ENCODE results near the gene NLGN4X. TPM values are rescaled to one million over a fixed set of nuclear protein-coding genes. Genes with fewer than 3 reads are reported as not detected.

The NLGN4X gene
- total RNA-seq, 1 experiment from 2014 or later: 183 TPM

DNA sequence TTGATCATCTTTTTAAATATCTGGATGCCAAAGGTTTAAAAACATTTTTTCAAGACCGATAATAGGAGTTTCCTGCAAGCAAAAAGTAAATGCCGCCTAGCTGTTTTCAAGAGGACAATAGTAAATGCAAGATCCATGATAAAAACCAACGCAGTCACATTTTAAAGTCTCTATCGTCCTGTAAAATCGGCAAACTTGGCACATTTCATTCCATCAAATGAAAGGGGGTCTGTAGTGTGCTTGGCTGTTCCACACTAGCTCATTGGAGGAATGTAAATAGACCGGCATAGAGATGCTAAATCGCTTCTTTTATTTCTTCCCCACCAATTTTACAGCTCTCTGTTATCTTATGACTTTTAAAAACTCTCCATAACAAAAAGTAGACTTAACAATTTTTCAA is 202.2 kb downstream of the NLGN4X start:
- Histone ChIP-seq H2AFZ (ENCODE audit: low read length) (no peak overlapping the region), H4K20me1 (ENCODE audit: insufficient read depth, low read depth, low read length) (0 out of 2 replicates have a peak, but pooled peaks cover 3% of the 10 kb centered on the region), H3K4me2 (ENCODE audit: low read depth, low read length, poor library complexity, severe bottlenecking) (no peak overlapping the region), H3K27ac (ENCODE audit: low read length) (no peak overlapping the region), H3K79me2 (ENCODE audit: low read length) (peaks cover 96% of the 10 kb centered on the region), H3K9me2 (replicated peaks; ENCODE audit: insufficient read depth, low read length) (no peaks in the 10 kb centered on the region), H3K9me3 (ENCODE audit: low read length) (no peaks in the 10 kb centered on the region), H3K9ac (ENCODE audit: low read length) (no peak overlapping the region), H3K4me3 (ENCODE audit: low read length) (no peak overlapping the region), H3K4me1 (ENCODE audit: low read length) (peaks cover 72% of the 10 kb centered on the region), H3K36me3 (ENCODE audit: insufficient read depth, low read length) (peaks cover 60% of the 10 kb centered on the region), H3K27me3 (ENCODE audit: low read length) (no peaks in the 10 kb centered on the region)
- no peak for DNase-seq

GRCh38 chrX:6024204-6024603 is 204.5 kb downstream of the NLGN4X start:
- Histone ChIP-seq H3K4me3 (ENCODE audit: low read length) (no peak overlapping the region), H3K4me1 (ENCODE audit: low read length) (peaks cover 72% of the 10 kb centered on the region), H3K9me2 (replicated peaks; ENCODE audit: insufficient read depth, low read length) (no peaks in the 10 kb centered on the region), H2AFZ (ENCODE audit: low read length) (no peak overlapping the region), H3K9ac (ENCODE audit: low read length) (no peak overlapping the region), H4K20me1 (ENCODE audit: insufficient read depth, low read depth, low read length) (0 out of 2 replicates have a peak, but pooled peaks cover 3% of the 10 kb centered on the region), H3K27me3 (ENCODE audit: low read length) (no peaks in the 10 kb centered on the region), H3K9me3 (ENCODE audit: low read length) (no peaks in the 10 kb centered on the region), H3K4me2 (ENCODE audit: low read depth, low read length, poor library complexity, severe bottlenecking) (no peak overlapping the region), H3K27ac (ENCODE audit: low read length) (no peak overlapping the region), H3K79me2 (ENCODE audit: low read length) (peaks cover 97% of the 10 kb centered on the region), H3K36me3 (ENCODE audit: insufficient read depth, low read length) (peaks cover 63% of the 10 kb centered on the region)
- no peak for DNase-seq

DNA sequence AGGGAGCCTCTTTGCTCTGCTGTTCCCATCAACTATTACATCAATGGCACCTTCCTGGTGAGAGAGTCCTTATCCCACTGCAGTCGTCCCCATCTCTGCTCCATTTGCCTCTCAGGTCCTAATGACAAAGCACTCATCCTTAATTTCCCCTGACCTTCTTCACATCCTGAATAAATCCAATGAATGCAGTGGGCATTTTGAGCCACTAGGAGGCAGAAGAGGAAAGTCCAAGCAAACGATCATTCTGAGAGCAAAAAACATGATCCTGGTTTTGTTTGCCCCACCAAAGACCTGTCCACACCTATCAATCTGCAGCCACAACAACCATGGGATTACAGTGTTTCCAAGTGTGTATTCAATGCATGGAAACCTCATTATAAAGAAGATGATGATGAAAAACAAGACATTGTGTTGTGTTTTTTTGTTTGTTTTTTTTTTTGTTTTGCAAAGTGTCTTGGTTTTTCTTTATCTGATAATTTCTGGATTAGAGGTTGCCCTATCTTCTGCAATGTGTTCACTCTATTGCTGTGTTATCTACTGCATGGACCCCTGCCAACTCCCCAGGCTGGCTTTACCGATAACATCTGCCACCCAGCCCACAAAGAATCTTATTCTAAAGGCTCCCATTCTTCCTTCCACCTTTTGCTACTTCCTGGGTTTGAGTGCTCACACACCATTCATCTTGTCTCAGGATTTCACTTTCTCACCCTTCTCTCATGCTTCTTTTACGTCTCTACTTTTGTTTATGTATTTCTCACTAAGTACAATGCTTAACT is 207.2 kb downstream of the NLGN4X start:
- DNase-seq: peak; percentile 83

DNA sequence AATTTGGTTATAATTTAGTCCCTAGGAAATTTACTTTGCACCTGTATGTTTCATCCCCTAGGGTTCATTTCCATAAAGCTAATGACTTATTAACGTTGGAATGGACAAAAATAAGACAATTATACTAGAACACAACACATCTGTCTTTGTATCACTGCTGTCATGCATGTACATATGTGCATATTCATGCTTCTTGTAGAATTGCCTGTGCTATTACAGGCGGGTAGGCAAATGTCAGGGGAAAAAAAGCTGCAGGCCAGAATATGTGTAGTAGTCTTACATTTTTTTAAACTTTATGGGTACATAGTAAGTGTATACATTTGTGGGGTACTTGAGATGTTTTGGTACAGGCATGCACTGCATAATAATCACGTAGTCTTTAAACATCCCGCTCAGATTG is 209.6 kb downstream of the NLGN4X start:
- Histone ChIP-seq H3K36me3 (ENCODE audit: insufficient read depth, low read length) (peaks cover 64% of the 10 kb centered on the region), H3K79me2 (ENCODE audit: low read length) (peaks cover 100% of the 10 kb centered on the region), H2AFZ (ENCODE audit: low read length) (no peak overlapping the region), H3K4me1 (ENCODE audit: low read length) (peaks cover 41% of the 10 kb centered on the region), H3K9me3 (ENCODE audit: low read length) (no peaks in the 10 kb centered on the region), H3K27me3 (ENCODE audit: low read length) (no peaks in the 10 kb centered on the region), H3K4me3 (ENCODE audit: low read length) (no peak overlapping the region), H3K9ac (ENCODE audit: low read length) (no peak overlapping the region), H4K20me1 (ENCODE audit: insufficient read depth, low read depth, low read length) (peaks cover 3% of the 10 kb centered on the region; the same call in 1 of the 2 replicates), H3K9me2 (replicated peaks; ENCODE audit: insufficient read depth, low read length) (no peaks in the 10 kb centered on the region), H3K27ac (ENCODE audit: low read length) (no peak overlapping the region), H3K4me2 (ENCODE audit: low read depth, low read length, poor library complexity, severe bottlenecking) (no peak overlapping the region)
- no peak for DNase-seq

More for the DNA sequence above, 207.2 kb downstream of the NLGN4X start:
- Histone ChIP-seq H3K4me3 (ENCODE audit: low read length) (no peak overlapping the region), H3K4me1 (ENCODE audit: low read length) (peaks cover 50% of the 10 kb centered on the region), H3K79me2 (ENCODE audit: low read length) (peaks cover 100% of the 10 kb centered on the region), H3K4me2 (ENCODE audit: low read depth, low read length, poor library complexity, severe bottlenecking) (no peak overlapping the region), H3K9ac (ENCODE audit: low read length) (no peak overlapping the region), H4K20me1 (ENCODE audit: insufficient read depth, low read depth, low read length) (0 out of 2 replicates have a peak, but pooled peaks cover 3% of the 10 kb centered on the region), H3K9me3 (ENCODE audit: low read length) (no peaks in the 10 kb centered on the region), H2AFZ (ENCODE audit: low read length) (no peak overlapping the region), H3K9me2 (replicated peaks; ENCODE audit: insufficient read depth, low read length) (no peaks in the 10 kb centered on the region), H3K27me3 (ENCODE audit: low read length) (no peaks in the 10 kb centered on the region), H3K27ac (ENCODE audit: low read length) (peak overlapping the region; percentile 8; the same call in 1 of the 2 replicates), H3K36me3 (ENCODE audit: insufficient read depth, low read length) (peaks cover 63% of the 10 kb centered on the region)

DNA sequence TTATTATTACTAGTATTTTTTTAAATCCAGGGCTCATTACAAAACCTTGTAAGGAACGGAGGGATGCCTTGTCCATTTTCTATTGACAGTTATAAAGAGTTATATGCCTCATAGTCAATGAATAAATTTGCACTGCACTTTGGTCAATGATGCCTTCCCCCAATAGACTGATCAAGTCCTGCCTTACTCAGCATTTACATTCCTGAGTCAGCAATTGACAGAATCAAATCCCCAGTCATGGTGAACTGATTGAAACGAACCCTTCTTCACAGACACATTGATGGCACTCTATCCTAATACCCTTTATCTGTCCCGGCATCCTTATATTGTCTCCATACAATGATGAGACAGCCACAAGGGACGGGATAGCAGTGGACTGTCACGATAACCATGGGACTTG is 213.2 kb downstream of the NLGN4X start:
- no peak for DNase-seq
- H3K4me2 ChIP-seq (ENCODE audit: low read depth, low read length, poor library complexity, severe bottlenecking): no peak overlapping the region
- H3K4me1 ChIP-seq (ENCODE audit: low read length): peaks cover 45% of the 10 kb centered on the region

DNA sequence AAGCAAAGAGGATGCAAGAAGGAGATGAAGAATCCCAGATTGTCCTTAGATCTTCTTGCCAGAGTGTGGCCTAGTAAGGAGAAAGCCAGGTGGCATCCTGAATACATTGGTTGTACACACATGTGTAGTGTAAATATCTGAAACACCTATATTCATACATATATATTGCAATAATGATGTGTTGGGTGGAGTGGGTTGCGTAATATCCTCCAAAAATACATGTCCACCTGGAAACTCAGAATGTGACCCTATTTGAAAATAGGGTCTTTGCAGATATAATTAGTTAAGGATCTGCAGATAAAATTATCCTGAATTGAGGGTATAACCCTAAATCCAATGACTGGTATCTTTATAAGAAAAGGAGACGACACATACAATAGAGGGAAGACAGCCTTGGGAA is 216.3 kb downstream of the NLGN4X start:
- Histone ChIP-seq H2AFZ (ENCODE audit: low read length) (no peak overlapping the region), H3K9ac (ENCODE audit: low read length) (no peak overlapping the region), H3K9me3 (ENCODE audit: low read length) (no peaks in the 10 kb centered on the region), H3K27ac (ENCODE audit: low read length) (peak overlapping the region; percentile 13; the same call in 1 of the 2 replicates), H3K27me3 (ENCODE audit: low read length) (no peaks in the 10 kb centered on the region), H3K36me3 (ENCODE audit: insufficient read depth, low read length) (peaks cover 35% of the 10 kb centered on the region), H3K4me2 (ENCODE audit: low read depth, low read length, poor library complexity, severe bottlenecking) (no peak overlapping the region), H3K4me1 (ENCODE audit: low read length) (peaks cover 63% of the 10 kb centered on the region), H3K9me2 (replicated peaks; ENCODE audit: insufficient read depth, low read length) (no peaks in the 10 kb centered on the region), H4K20me1 (ENCODE audit: insufficient read depth, low read depth, low read length) (no peaks in the 10 kb centered on the region; the same call in 1 of the 2 replicates), H3K4me3 (ENCODE audit: low read length) (no peak overlapping the region), H3K79me2 (ENCODE audit: low read length) (peaks cover 99% of the 10 kb centered on the region)
- DNase-seq: no peak

More for the DNA sequence above, 213.2 kb downstream of the NLGN4X start:
- Histone ChIP-seq H3K9ac (ENCODE audit: low read length) (no peak overlapping the region), H3K36me3 (ENCODE audit: insufficient read depth, low read length) (peaks cover 57% of the 10 kb centered on the region), H3K27me3 (ENCODE audit: low read length) (no peaks in the 10 kb centered on the region), H3K9me3 (ENCODE audit: low read length) (no peaks in the 10 kb centered on the region), H2AFZ (ENCODE audit: low read length) (no peak overlapping the region), H3K27ac (ENCODE audit: low read length) (no peak overlapping the region), H3K79me2 (ENCODE audit: low read length) (peaks cover 100% of the 10 kb centered on the region), H3K9me2 (replicated peaks; ENCODE audit: insufficient read depth, low read length) (no peaks in the 10 kb centered on the region), H3K4me3 (ENCODE audit: low read length) (no peak overlapping the region), H4K20me1 (ENCODE audit: insufficient read depth, low read depth, low read length) (no peaks in the 10 kb centered on the region; the same call in 1 of the 2 replicates)

DNA sequence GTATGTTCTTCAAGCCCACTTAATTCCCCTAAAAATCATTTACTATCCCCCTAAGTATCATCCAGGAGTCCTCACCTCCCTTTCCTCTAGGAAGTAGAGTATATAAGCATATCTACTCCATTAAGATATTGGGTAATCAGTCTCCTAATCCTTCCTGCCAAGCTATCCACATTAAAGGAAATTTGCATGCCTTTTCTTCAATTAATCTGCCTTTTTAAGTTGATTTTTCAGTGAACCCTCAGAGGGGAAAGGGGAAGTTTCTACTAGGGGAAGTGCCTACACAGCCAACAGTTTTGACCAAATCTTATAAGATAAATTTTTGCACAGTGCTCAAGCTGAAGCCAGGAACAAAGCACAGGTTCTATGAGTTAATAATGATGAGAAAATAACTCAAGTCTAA is 222.8 kb downstream of the NLGN4X start:
- H3K4me1 ChIP-seq (ENCODE audit: low read length): peaks cover 98% of the 10 kb centered on the region
- peak; percentile 72 for DNase-seq
- H3K9ac ChIP-seq (ENCODE audit: low read length): no peak overlapping the region; the same call in 1 of the 2 replicates
- no peaks in the 10 kb centered on the region for H3K27me3 ChIP-seq (ENCODE audit: low read length)
- no peak overlapping the region for H2AFZ ChIP-seq (ENCODE audit: low read length)
- peak overlapping the region; percentile 45 for H3K4me2 ChIP-seq (ENCODE audit: low read depth, low read length, poor library complexity, severe bottlenecking)
- no peaks in the 10 kb centered on the region for H4K20me1 ChIP-seq (ENCODE audit: insufficient read depth, low read depth, low read length)
- peaks cover 98% of the 10 kb centered on the region for H3K79me2 ChIP-seq (ENCODE audit: low read length)
- no peaks in the 10 kb centered on the region for H3K9me3 ChIP-seq (ENCODE audit: low read length)
- peaks cover 29% of the 10 kb centered on the region for H3K36me3 ChIP-seq (ENCODE audit: insufficient read depth, low read length)
- H3K27ac ChIP-seq (ENCODE audit: low read length): peak overlapping the region; percentile 75
- H3K9me2 ChIP-seq (replicated peaks; ENCODE audit: insufficient read depth, low read length): no peaks in the 10 kb centered on the region
- no peak overlapping the region for H3K4me3 ChIP-seq (ENCODE audit: low read length)

DNA sequence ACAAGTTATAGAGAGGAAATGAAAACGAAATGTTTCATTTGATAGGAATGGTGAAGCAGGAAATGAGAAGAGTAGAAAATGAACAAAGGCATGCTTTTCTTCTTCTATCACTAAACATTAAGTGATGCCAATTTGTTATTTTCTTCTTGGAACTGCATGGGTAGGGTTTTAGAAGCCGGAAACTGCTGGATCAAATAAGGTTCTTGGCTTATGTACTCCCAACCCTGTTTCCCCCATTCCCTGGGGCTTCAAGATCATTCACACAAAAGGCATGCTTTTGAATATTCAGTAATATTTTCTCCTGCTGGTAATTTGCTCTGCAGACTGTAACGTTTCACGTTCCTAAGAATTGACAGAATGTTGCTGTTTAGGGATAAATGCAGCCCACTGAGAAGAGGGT is 224.1 kb downstream of the NLGN4X start:
- no peaks in the 10 kb centered on the region for H3K27me3 ChIP-seq (ENCODE audit: low read length)
- no peaks in the 10 kb centered on the region for H4K20me1 ChIP-seq (ENCODE audit: insufficient read depth, low read depth, low read length)
- peaks cover 24% of the 10 kb centered on the region; the same call in 1 of the 2 replicates for H3K36me3 ChIP-seq (ENCODE audit: insufficient read depth, low read length)
- H3K79me2 ChIP-seq (ENCODE audit: low read length): peaks cover 99% of the 10 kb centered on the region
- no peak overlapping the region for H2AFZ ChIP-seq (ENCODE audit: low read length)
- DNase-seq: no peak
- H3K27ac ChIP-seq (ENCODE audit: low read length): peak overlapping the region; percentile 75
- no peak overlapping the region for H3K4me3 ChIP-seq (ENCODE audit: low read length)
- H3K4me2 ChIP-seq (ENCODE audit: low read depth, low read length, poor library complexity, severe bottlenecking): no peak overlapping the region
- H3K4me1 ChIP-seq (ENCODE audit: low read length): peaks cover 100% of the 10 kb centered on the region
- no peaks in the 10 kb centered on the region for H3K9me2 ChIP-seq (replicated peaks; ENCODE audit: insufficient read depth, low read length)
- no peak overlapping the region for H3K9ac ChIP-seq (ENCODE audit: low read length)
- no peaks in the 10 kb centered on the region for H3K9me3 ChIP-seq (ENCODE audit: low read length)

All from Karpas-422 (cell line).